ENCODE results near the gene ST6GALNAC6. TPM values are rescaled to one million over a fixed set of nuclear protein-coding genes. Genes with fewer than 3 reads are reported as not detected.

The ST6GALNAC6 gene
- polyA plus RNA-seq, 1 experiment = 40.6 TPM

DNA sequence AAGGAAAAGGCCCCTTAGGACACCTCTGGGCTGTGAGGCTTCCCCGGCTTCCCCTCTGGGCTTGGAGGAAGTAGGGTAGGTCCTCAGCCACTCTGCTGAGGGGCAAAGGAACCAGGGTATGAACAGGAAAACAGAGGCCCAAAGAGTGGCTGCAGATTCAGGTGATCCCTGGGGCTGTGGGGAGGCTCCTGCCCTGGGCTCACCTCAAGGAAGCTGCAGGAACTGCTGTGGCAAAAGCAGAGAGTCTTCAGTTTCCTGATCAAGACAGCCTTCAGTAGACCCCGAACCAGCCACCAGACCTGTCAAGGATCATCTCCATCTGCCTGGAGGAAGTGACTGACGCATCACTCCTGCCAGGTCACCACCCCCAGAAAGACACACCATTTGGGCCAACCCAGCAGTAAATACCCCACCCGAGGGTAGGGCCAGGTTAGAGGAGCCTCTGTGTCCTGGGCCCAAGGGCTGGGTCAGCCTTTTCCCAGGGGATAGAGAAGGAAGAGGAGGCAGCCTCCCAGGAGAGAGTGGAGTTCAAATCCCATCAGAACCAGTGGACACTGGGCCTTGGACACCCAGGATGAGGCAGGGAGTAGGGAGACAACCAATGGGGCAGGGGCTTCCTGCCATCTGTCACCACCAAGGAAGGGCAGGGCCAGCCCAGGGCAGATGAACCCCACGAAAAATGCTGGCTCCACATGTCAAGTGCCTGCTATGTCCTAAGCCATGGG, 5.8 kb upstream of the ST6GALNAC6 start:
- ChIA-PET POLR2A (no interaction called here), CTCF (no interaction called here)
- no peak overlapping the region for H3K4me3 ChIP-seq (ENCODE audit: low read depth, low read length)
- TF ChIP-seq, protein P1, sequence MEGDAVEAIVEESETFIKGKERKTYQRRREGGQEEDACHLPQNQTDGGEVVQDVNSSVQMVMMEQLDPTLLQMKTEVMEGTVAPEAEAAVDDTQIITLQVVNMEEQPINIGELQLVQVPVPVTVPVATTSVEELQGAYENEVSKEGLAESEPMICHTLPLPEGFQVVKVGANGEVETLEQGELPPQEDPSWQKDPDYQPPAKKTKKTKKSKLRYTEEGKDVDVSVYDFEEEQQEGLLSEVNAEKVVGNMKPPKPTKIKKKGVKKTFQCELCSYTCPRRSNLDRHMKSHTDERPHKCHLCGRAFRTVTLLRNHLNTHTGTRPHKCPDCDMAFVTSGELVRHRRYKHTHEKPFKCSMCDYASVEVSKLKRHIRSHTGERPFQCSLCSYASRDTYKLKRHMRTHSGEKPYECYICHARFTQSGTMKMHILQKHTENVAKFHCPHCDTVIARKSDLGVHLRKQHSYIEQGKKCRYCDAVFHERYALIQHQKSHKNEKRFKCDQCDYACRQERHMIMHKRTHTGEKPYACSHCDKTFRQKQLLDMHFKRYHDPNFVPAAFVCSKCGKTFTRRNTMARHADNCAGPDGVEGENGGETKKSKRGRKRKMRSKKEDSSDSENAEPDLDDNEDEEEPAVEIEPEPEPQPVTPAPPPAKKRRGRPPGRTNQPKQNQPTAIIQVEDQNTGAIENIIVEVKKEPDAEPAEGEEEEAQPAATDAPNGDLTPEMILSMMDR (IDR thresholded peaks at IDR 0.05; ENCODE audit: low read depth, low read length) = no peak
- H3K27me3 ChIP-seq (ENCODE audit: control insufficient read depth, insufficient read depth, low read length) = no peaks in the 10 kb centered on the region
- H3K27ac ChIP-seq (ENCODE audit: low read depth, low read length) = no peak overlapping the region
- DNase-seq (ENCODE audit: low read depth, low spot score) = no peak
- no peaks in the 10 kb centered on the region for H3K9me3 ChIP-seq (ENCODE audit: control insufficient read depth, insufficient read depth, low read length)

DNA sequence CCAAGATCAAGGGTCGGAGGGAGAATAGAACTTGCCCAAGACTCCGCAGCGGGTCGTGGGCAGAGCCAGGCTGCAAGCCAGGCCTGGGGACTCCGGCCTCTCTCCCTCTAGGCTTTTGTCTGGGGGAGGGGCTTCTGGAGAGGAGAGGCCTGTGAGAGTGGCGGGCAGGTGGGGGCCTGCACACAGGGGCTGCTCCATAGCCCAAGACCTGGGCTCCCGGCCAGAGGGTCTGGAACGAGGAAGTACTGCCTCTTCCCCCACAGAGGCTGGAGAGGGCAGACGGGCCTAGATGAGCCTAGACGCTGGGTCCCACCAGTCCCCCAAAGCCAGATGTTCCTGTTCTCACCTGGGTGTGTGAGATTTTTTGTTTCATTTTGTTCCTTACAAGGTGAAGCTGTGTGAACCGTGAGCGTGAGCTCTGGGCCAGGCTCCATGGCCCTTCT, 5.2 kb upstream of the ST6GALNAC6 start:
- no peaks in the 10 kb centered on the region for H3K9me3 ChIP-seq (ENCODE audit: control insufficient read depth, insufficient read depth, low read length)
- no peak overlapping the region for H3K4me3 ChIP-seq (ENCODE audit: low read depth, low read length)
- TF ChIP-seq, protein P1 (IDR thresholded peaks at IDR 0.05; ENCODE audit: low read depth, low read length) = no peak
- no peak for DNase-seq (ENCODE audit: low read depth, low spot score)
- H3K27ac ChIP-seq (ENCODE audit: low read depth, low read length) = no peak overlapping the region
- no peaks in the 10 kb centered on the region for H3K27me3 ChIP-seq (ENCODE audit: control insufficient read depth, insufficient read depth, low read length)
- ChIA-PET CTCF (no interaction called here), POLR2A (no interaction called here)

DNA sequence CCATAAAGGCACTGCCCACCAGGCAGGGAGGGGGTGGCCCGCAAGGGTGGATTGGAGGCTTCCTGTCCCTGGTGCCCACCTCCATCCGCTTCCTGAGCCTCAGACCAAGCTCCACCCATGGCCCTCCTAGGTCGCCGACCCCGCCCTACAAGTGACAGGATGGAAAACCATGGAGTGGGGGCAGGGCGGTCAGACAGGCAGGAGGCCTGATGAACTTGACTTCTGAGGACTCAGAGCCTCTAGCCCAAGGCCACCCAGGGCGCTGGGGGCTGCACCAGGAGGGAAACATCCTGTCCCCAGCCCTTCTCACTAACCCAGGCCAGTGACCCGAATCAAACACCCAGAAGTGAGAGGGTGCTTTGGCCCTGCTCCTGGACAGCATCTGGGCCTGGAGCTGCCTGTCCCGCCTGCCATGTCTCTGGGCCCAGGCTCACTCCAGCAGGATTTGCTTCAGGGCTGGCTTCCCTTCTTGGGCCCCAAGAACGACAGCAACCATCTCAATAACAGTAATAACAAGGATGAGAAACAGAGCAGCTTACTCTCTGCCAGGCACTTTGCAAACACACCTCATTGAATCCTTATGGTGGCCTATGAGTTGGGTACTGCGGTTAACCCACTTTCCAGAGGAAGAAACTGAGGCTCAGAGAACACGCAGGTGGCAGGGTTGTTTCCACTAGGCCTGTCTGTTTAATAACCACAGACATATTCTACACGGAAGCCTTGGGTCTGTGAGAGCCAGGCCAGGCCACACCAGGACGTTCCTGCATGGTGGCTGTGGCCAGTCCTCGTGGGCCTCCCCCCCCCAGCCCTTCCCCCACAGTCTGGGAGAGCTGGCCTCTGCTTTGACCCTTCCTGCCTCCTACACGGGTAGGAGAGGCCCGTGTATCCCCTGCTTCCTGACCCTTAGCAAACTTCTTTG, 4.4 kb upstream of the ST6GALNAC6 start:
- no peaks in the 10 kb centered on the region for H3K27me3 ChIP-seq (ENCODE audit: control insufficient read depth, insufficient read depth, low read length)
- no peak overlapping the region for H3K4me3 ChIP-seq (ENCODE audit: low read depth, low read length)
- ChIA-PET POLR2A (no interaction called here), CTCF (no interaction called here)
- TF ChIP-seq, protein P1 (IDR thresholded peaks at IDR 0.05; ENCODE audit: low read depth, low read length) = no peak
- H3K9me3 ChIP-seq (ENCODE audit: control insufficient read depth, insufficient read depth, low read length) = peaks cover 4% of the 10 kb centered on the region; the same call in 1 of the 2 replicates
- no peak for DNase-seq (ENCODE audit: low read depth, low spot score)
- no peak overlapping the region for H3K27ac ChIP-seq (ENCODE audit: low read depth, low read length)

DNA sequence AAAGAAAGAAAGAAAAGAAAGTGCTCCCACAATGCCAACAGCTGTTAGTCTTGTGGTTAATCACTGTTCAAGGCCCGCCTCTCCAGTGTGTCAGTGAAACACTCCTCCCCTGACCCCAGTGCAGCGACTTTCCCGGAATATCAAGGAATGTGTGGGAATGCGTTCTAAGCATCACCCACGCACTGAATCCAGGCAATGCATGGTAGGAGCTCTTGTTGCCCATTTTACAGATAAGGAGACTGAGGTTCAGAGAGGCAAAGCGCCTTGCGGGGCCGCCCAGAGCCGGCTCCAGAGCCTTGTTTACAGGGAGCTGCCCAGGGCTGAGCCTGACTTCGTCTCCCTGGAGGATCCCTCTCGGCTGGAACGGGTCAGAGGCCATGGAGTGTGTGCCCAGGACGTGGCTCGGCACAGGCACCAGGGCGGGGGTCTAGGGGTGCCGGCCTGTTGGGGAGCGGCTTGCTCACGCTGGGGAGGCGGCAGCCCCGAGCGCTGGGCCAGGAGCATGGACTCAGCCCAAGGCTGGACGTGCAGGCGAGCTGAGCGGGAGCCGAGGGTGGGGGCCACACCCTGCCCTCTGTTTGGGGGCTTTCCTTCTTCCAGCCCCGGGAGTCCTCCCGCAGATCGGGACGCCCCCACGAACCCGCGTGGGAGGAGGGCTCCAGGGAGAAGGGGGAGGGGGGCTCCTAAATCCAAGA, 823 bp downstream of the ST6GALNAC6 start:
- Histone ChIP-seq H3K4me3 (ENCODE audit: low read depth, low read length) (peak overlapping the region; percentile 80), H3K27me3 (ENCODE audit: control insufficient read depth, insufficient read depth, low read length) (no peaks in the 10 kb centered on the region), H3K9me3 (ENCODE audit: control insufficient read depth, insufficient read depth, low read length) (peaks cover 26% of the 10 kb centered on the region), H3K27ac (ENCODE audit: low read depth, low read length) (peak overlapping the region; percentile 90)
- ChIA-PET CTCF (no interaction called here), POLR2A (interaction anchor here (0.5 to 2.9 kb wide), 9 partner anchors 15 to 455 kb away, joined by 3 to 18 read pairs (median 4); partner anchors contain the start of genes AK1, BBLN, CDK9 and ST6GALNAC4)
- TF ChIP-seq, protein P1 (IDR thresholded peaks at IDR 0.05; ENCODE audit: low read depth, low read length) = no peak
- DNase-seq (ENCODE audit: low read depth, low spot score) = peak; percentile 64
